Suppressor macrophage (primary cell): Measurements from ENCODE around the gene HDAC8.
"Not testable (repeated sequence)": the region's sequence is repeated elsewhere in the genome, so short reads cannot be mapped to it uniquely, and the experiment has no call there.

Experiments
- DNase-seq, 4 experiments: peaks; one replicate each; pipeline ENCODE4 v3.0.0-alpha.2; 2020 to 2022
- total RNA-seq, 17 experiments: gene quantifications; one replicate each; lab custom pipeline; 2026; ENCODE audit warnings: mixed read lengths in 6 of 17, inconsistent platforms in 3 of 17; lab: John Stamatoyannopoulos, UW

HDAC8 gene
- total RNA-seq: 3.8 to 17.6 (median 9.5) reads per million in 17 experiments

GRCh38 chrX:72572248-72573157 is at the start of gene HDAC8:
Gene HDAC8 (minus strand): TSS chrX:72572843. CDS start chrX:72572761, 82 bp downstream.
- DNase-seq: peak; percentile 66 to 86 (median 80)

GRCh38 chrX:72621625-72622485 is 49.2 kb upstream of the HDAC8 start:
- no peak for DNase-seq

- no peak for DNase-seq
These were observed 48.5 kb upstream of the HDAC8 start for GRCh38 chrX:72621163-72621562.

- DNase-seq: peak; percentile 20 to 56 (median 52)
These were observed 48.0 kb upstream of the HDAC8 start for GRCh38 chrX:72620550-72621145.

GRCh38 chrX:72609313-72609712 is 36.7 kb upstream of the HDAC8 start:
- DNase-seq: no peak

GRCh38 chrX:72604705-72605104 is 32.1 kb upstream of the HDAC8 start:
- no peak for DNase-seq

- no peak for DNase-seq
These were observed 31.5 kb upstream of the HDAC8 start for GRCh38 chrX:72604112-72604511.

- not testable (repeated sequence) for DNase-seq
These were observed 18.4 kb upstream of the HDAC8 start for GRCh38 chrX:72591038-72591437.

- DNase-seq: no peak
These were observed 11.5 kb upstream of the HDAC8 start for GRCh38 chrX:72584163-72584562.

- DNase-seq: peak; percentile 23 to 58 (median 49)
These were observed 3.7 kb upstream of the HDAC8 start for GRCh38 chrX:72576141-72576894.

GRCh38 chrX:72573158-72573511 is 492 bp upstream of the HDAC8 start:
- no peak for DNase-seq

GRCh38 chrX:72569786-72570185 is 2.9 kb downstream of the HDAC8 start:
- peak in 3 of 4 experiments; percentile 5 to 15 (median 8) for DNase-seq

GRCh38 chrX:72568406-72569092 is 4.1 kb downstream of the HDAC8 start:
- no peak for DNase-seq

GRCh38 chrX:72566448-72566847 is 6.2 kb downstream of the HDAC8 start:
- DNase-seq: no peak

GRCh38 chrX:72559655-72560054 is 13.0 kb downstream of the HDAC8 start:
- not testable (repeated sequence) for DNase-seq

GRCh38 chrX:72554448-72555140 is 18.0 kb downstream of the HDAC8 start:
- no peak for DNase-seq

- not testable (repeated sequence) for DNase-seq
These were observed 20.2 kb downstream of the HDAC8 start for GRCh38 chrX:72552443-72552842.

GRCh38 chrX:72545990-72546389 is 26.7 kb downstream of the HDAC8 start:
- DNase-seq: no peak

- DNase-seq: peak in 2 of 4 experiments; percentile 12 to 31
These were observed 32.3 kb downstream of the HDAC8 start for GRCh38 chrX:72540318-72540717.

GRCh38 chrX:72539822-72540221 is 32.8 kb downstream of the HDAC8 start:
- no peak for DNase-seq

GRCh38 chrX:72536542-72536941 is 36.1 kb downstream of the HDAC8 start:
- DNase-seq: peak in 2 of 4 experiments; percentile 1 to 7
